Activated CD8-positive, alpha-beta memory T cell treated with anti-CD3 and anti-CD28 coated beads, Interleukin-2, amount 10 ng/mL, durations not matched to agents 7 days and 5 days (primary cell): ENCODE data around the gene AGAP1. TPM values are rescaled to one million over a fixed set of nuclear protein-coding genes. Genes with fewer than 3 reads are reported as not detected.

Source experiments
- ATAC-seq: fragments of 150-1000 bp; cut with Tn5 transposase; one replicate; pipeline ENCODE4 v1.10.0; 2021; ENCODE audit warnings: moderate library complexity
- CTCF ChIA-PET: fragments of 350-600 bp; sonication (Branson Sonifier 250); formaldehyde crosslinking; loops from one replicate; lab custom pipeline; 2021; ENCODE audit warnings: antibody characterized with exemption; lab: Charles Lee
- DNase-seq: peaks from one replicate; pipeline ENCODE4 v3.0.0-alpha.2; 2020
- H3K27ac Mint-ChIP-seq: one replicate; pipeline ENCODE4 v1.8.0; 2021; ENCODE audit warnings: mild to moderate bottlenecking, mixed read lengths
- H3K27me3 Mint-ChIP-seq: one replicate; pipeline ENCODE4 v1.8.0; 2021; ENCODE audit warnings: mixed read lengths
- H3K36me3 Mint-ChIP-seq: one replicate; pipeline ENCODE4 v1.8.0; 2021; ENCODE audit warnings: mild to moderate bottlenecking, mixed read lengths
- H3K4me1 Mint-ChIP-seq: one replicate; pipeline ENCODE4 v1.8.0; 2021; ENCODE audit warnings: mixed read lengths
- H3K4me3 Mint-ChIP-seq: one replicate; pipeline ENCODE4 v1.8.0; 2021; ENCODE audit warnings: mild to moderate bottlenecking, moderate library complexity, mixed read lengths
- H3K9me3 Mint-ChIP-seq: one replicate; pipeline ENCODE4 v1.8.0; 2022; ENCODE audit warnings: low read depth, mixed read lengths
- total RNA-seq, 2 experiments: library from RNA; stranded (reverse); gene quantifications; one replicate each; pipeline ENCODE4 v1.2.3, GENCODE V29; 2021

AGAP1 gene
- total RNA-seq, 2 experiments from 2014 or later: 0.75 to 1.8 TPM

DNA sequence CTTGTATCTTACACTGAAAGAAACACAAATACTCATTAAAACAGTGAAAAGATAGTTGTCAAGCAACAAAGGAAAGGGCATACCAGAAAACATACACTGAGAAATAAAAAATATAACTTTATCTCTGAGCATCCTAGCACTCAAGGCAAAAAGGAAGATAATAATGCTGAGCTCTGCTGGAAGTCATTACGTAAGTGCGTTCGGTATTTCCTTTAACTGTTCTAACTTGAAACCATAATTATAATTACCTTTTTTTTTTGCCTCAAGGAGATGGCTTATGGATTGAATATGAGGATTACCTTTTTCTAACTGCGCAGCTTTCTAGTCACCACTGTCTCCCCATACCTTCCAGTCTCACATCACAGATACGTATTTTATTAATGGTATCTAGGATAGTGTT lies 366.3 kb downstream of the AGAP1 start:
- CTCF ChIA-PET: no interaction called here
- Mint-ChIP-seq H3K27me3 (peaks cover 9% of the 10 kb centered on the region), H3K27ac (no peak overlapping the region), H3K4me3 (no peak overlapping the region), H3K4me1 (no peaks in the 10 kb centered on the region), H3K9me3 (no peaks in the 10 kb centered on the region), H3K36me3 (no peaks in the 10 kb centered on the region)
- ATAC-seq: no peak
- no peak for DNase-seq

DNA sequence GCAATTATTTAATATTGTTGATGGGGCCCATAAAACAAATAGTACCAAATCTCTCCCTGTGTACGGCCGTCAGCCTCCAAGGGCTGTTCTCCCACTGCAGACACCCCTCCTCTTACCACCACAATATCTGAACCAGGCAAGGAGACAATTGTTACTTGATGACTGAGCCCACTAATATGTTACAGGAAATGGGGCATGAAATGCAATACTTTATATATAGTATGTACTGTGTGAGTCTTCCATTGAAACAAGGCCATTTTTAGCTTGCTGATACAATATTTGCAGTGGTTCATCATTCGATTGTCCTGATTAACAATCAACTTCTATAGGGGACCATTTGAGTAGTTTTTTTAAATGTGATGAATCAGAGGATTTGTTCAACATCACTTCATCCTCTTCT lies 367.0 kb downstream of the AGAP1 start:
- no peak for DNase-seq
- Mint-ChIP-seq H3K4me3 (no peak overlapping the region), H3K27ac (no peak overlapping the region), H3K4me1 (no peaks in the 10 kb centered on the region), H3K9me3 (no peaks in the 10 kb centered on the region), H3K36me3 (no peaks in the 10 kb centered on the region), H3K27me3 (peaks cover 11% of the 10 kb centered on the region)
- ATAC-seq: no peak
- CTCF ChIA-PET: no interaction called here

DNA sequence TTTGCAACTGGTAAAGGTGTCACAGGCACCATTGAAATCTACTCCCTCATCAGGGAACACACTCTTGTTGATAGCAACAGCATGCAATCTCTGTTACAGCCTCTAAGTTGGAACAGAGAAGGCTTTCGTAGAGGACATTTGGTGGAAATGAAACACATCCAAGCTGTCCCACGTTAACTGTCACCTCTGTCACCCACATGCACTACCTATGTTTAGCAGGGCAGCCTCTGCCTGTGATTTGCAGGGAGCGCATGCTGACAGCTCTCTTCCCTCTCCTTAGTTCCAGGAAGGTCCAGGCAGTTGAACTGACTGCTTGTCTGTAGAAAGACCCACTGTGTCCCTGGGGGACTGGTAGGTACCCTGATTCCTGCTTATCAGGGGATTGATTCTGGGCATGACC lies 367.5 kb downstream of the AGAP1 start:
- Mint-ChIP-seq H3K27me3 (peaks cover 11% of the 10 kb centered on the region), H3K4me3 (no peak overlapping the region), H3K9me3 (no peaks in the 10 kb centered on the region), H3K36me3 (no peaks in the 10 kb centered on the region), H3K4me1 (no peaks in the 10 kb centered on the region), H3K27ac (no peak overlapping the region)
- CTCF ChIA-PET: no interaction called here
- DNase-seq (no peak), ATAC-seq (no peak)

DNA sequence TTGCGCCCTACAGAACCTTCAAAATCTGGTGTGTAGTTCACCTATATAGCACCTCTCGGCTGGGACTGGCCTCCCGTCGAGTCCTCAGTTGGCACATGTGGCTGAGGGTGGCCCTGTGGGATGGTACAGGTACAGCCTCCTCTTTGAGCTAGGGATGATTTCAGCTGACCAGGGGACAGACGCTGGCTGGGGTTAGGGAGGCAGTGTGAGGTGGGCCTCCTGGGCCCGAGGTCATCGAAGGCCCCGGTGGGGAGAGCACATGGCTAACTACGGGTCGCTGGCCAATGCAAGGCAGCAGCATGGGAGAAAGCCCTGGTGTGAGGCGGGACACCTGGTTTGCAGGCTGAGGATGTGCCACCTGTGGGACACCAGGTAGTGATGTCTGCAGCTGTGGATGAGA lies 369.6 kb downstream of the AGAP1 start:
- Mint-ChIP-seq H3K4me1 (no peaks in the 10 kb centered on the region), H3K4me3 (no peak overlapping the region), H3K27me3 (peaks cover 11% of the 10 kb centered on the region), H3K27ac (no peak overlapping the region), H3K9me3 (no peaks in the 10 kb centered on the region), H3K36me3 (no peaks in the 10 kb centered on the region)
- DNase-seq: no peak
- CTCF ChIA-PET: no interaction called here
- no peak for ATAC-seq

DNA sequence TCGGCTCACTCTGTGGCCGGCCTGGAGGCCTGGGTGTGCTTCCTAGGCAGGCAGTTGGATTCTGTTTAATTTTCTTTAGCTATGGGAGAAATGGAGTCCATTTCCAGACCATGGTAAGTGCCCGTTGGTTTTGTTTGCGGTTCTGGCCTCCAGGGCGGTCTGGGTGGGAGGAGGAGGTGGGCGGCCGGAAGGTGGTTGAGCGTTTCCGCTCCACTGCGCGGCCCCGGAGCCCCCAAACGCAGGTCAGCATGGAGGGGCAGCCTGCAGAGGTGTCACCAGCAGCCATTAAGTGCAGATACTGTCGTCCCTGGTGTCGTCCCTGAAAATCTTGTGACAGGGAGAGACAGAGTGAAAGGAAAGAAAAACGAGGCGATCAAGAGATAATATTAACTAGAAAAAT lies 370.5 kb downstream of the AGAP1 start:
- Mint-ChIP-seq H3K4me3 (no peak overlapping the region), H3K4me1 (no peaks in the 10 kb centered on the region), H3K36me3 (no peaks in the 10 kb centered on the region), H3K27ac (no peak overlapping the region), H3K9me3 (no peaks in the 10 kb centered on the region), H3K27me3 (peaks cover 11% of the 10 kb centered on the region)
- ATAC-seq: no peak
- no peak for DNase-seq
- CTCF ChIA-PET: no interaction called here

DNA sequence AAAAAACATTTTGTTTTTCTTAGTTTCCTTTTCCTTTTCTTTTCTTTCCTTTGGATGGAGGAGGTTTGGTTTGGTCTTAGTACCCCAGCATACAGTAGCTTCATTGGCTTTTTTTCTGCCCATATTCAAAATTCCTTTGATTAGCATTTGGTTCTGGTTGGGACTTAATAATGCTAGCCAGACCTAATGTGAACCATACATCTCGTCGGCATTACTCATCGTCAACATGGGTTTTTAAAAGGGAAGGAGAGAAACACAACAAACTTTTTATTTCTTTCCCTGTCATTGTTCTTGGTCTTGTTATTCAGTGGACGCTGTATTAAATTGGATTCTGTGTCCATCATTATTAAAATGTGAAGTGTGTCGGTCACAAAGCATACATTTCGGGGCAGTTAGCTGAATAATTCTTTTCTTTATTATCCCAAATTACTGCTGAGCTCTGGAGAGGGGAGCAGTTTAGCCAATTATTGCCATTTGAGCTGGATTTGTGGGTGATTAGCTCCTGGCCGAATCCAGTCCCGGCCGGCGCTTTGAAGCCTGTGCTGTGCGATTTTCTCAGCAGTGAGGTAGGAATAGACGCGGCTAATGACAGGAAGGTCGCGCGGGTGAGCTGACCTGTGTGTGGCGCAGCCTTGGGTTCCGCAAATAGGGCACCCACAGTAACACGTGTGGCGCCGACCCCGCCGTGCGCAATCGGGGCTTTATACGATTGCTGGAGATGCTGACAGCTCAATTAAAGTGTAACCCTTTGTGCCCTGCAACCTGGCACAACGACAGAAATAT lies 371.1 kb downstream of the AGAP1 start:
- Mint-ChIP-seq H3K4me1 (no peaks in the 10 kb centered on the region), H3K27ac (no peak overlapping the region), H3K9me3 (no peaks in the 10 kb centered on the region), H3K36me3 (no peaks in the 10 kb centered on the region), H3K4me3 (no peak overlapping the region), H3K27me3 (peaks cover 11% of the 10 kb centered on the region)
- DNase-seq (no peak), ATAC-seq (no peak)
- CTCF ChIA-PET: no interaction called here

DNA sequence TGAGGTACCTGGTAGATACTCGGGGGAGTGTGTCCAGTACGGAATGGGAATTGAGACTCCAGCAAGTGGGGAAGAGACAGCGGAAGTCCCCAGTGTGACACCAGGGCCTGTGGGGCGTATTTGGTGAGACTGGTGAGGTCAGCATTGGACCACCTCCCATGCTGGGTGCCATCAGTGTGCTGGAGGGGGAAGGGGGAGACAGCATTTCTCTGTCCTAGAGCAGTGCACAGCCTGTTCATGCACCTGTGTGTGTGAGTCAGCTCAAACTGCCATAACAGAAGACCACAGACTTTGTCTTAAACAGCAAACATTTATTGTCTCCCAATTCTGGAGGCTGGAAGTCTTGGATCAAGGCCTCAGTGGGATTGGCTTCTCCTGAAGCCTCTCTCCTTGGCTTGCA lies 372.5 kb downstream of the AGAP1 start:
- no peak overlapping the region for H3K27ac Mint-ChIP-seq
- H3K27me3 Mint-ChIP-seq: peaks cover 11% of the 10 kb centered on the region
- CTCF ChIA-PET: no interaction called here
- no peak overlapping the region for H3K4me3 Mint-ChIP-seq
- H3K9me3 Mint-ChIP-seq: no peaks in the 10 kb centered on the region
- ATAC-seq (no peak), DNase-seq (no peak)
- H3K36me3 Mint-ChIP-seq: no peaks in the 10 kb centered on the region
- no peaks in the 10 kb centered on the region for H3K4me1 Mint-ChIP-seq

DNA sequence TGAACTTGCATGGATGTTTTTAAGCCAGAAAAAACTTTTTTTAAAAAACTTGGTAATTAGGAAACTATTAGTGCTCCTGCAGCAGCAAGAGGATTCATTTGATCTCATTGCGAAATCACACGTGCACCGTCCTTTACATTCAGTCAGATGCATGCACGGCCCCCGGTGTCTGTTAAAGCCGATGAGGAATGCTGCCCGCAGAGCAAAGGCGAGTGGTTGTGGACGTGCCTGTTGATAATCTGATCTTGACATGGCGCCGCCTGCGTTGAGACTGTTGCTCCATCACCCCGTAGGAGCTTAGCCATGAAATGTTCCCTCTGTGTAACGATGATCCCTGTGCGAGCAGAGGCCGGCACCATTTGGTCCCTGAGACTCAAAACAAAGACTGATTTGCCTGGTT lies 374.4 kb downstream of the AGAP1 start:
- ATAC-seq: no peak
- H3K27me3 Mint-ChIP-seq: peaks cover 11% of the 10 kb centered on the region
- no peaks in the 10 kb centered on the region for H3K36me3 Mint-ChIP-seq
- H3K4me3 Mint-ChIP-seq: no peak overlapping the region
- no peak overlapping the region for H3K27ac Mint-ChIP-seq
- no peak for DNase-seq
- CTCF ChIA-PET: no interaction called here
- no peaks in the 10 kb centered on the region for H3K4me1 Mint-ChIP-seq
- no peaks in the 10 kb centered on the region for H3K9me3 Mint-ChIP-seq

DNA sequence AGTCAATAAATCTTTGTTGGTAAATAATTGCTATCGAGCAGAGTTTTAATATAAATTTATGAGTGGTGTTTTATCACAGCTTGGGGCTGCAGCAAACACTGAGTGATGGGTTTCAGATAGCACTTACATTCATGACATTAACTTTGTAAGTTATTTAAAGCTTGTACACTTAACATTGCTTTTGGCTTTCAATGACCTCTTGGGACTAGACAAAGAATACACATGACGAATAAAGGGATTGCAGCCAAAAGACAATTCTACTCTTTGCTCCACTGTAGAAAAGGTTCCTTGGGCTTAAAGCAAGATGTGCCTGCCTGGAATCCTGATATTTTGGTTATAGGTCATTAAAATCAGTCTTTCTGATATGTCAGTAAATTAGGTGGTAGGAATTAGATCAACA lies 374.8 kb downstream of the AGAP1 start:
- Mint-ChIP-seq H3K36me3 (no peaks in the 10 kb centered on the region), H3K9me3 (no peaks in the 10 kb centered on the region), H3K4me1 (no peaks in the 10 kb centered on the region), H3K4me3 (no peak overlapping the region), H3K27me3 (peaks cover 10% of the 10 kb centered on the region), H3K27ac (no peak overlapping the region)
- DNase-seq: no peak
- CTCF ChIA-PET: no interaction called here
- ATAC-seq: no peak

DNA sequence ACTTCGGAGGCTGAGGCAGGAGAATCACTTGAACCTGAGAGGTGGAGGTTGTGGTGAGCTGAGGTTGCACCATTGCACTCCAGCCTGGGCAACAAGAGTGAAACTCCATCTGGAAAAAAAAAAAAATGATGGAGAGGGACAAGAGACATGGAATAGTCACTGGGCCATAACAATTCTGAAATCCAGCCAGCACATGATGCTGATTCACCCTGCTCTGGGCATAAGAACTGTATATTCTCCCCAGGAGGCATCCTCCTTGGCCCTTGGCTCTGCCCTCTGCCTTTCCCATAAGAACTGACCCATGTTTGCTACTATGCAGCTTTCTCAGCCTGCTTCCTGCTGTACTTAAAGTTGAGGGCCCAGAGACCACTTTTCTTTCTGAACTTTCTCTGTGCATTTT lies 376.7 kb downstream of the AGAP1 start:
- Mint-ChIP-seq H3K4me3 (no peak overlapping the region), H3K4me1 (no peaks in the 10 kb centered on the region), H3K36me3 (no peaks in the 10 kb centered on the region), H3K27ac (no peak overlapping the region), H3K27me3 (no peaks in the 10 kb centered on the region), H3K9me3 (no peaks in the 10 kb centered on the region)
- CTCF ChIA-PET: no interaction called here
- ATAC-seq (no peak), DNase-seq (no peak)

DNA sequence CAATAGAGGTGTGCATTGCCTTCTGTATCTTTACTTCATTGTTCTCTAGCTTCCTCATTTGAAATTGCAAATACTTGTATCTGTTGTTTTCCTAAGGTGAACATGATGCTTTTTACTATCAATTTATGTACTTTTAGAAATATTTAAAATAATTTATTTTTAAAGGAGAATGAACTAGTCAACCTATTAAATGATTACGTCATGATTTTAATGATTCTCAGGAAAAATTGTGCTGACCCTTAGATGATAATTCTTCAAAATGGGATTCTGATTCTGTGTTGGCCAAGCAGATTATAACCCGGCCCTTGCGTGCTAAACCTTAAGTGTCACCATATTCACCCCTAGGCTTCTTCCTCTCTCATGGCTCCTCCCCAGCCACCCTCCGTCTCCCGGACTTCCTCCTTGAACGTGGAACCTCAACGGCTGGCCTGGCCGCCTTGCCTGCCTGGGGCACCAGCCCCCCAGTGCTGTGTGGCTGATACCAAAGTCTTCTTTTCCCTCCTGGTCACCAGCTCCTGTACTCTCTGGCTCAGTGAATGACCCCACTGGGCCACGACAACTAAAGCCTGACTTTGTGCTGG lies 382.3 kb downstream of the AGAP1 start:
- no peaks in the 10 kb centered on the region for H3K36me3 Mint-ChIP-seq
- no peak overlapping the region for H3K4me3 Mint-ChIP-seq
- no peaks in the 10 kb centered on the region for H3K27me3 Mint-ChIP-seq
- no peak for DNase-seq
- no peaks in the 10 kb centered on the region for H3K4me1 Mint-ChIP-seq
- no peak for ATAC-seq
- CTCF ChIA-PET: no interaction called here
- H3K9me3 Mint-ChIP-seq: no peaks in the 10 kb centered on the region
- H3K27ac Mint-ChIP-seq: no peak overlapping the region

DNA sequence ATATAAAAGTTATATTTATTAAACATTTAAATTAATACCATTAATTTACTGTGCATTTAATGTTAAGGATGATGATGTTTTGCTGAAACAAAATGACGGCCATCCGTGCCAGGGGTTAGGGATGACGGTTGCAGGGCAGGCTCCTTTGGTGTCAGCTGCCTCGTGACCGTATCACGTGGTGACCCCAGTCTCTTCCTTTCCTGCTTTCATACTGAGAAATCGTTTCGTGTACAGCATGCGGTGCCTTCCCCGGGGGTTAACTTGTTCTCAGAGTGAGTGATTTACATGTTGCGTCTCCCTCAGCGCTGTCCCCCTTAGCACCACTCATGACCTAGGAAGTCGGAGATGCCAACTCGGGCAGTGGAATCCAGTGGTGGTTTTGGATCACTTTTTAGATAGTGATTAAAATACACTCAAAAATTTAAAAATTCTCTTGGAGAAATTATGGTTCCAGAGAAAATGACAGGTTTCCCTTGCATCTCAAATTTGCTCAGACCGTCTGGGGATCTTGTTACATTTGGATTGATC lies 383.5 kb downstream of the AGAP1 start:
- H3K27ac Mint-ChIP-seq: no peak overlapping the region
- H3K36me3 Mint-ChIP-seq: no peaks in the 10 kb centered on the region
- CTCF ChIA-PET: no interaction called here
- H3K4me3 Mint-ChIP-seq: no peak overlapping the region
- no peaks in the 10 kb centered on the region for H3K9me3 Mint-ChIP-seq
- ATAC-seq (no peak), DNase-seq (no peak)
- H3K4me1 Mint-ChIP-seq: no peaks in the 10 kb centered on the region
- no peaks in the 10 kb centered on the region for H3K27me3 Mint-ChIP-seq

DNA sequence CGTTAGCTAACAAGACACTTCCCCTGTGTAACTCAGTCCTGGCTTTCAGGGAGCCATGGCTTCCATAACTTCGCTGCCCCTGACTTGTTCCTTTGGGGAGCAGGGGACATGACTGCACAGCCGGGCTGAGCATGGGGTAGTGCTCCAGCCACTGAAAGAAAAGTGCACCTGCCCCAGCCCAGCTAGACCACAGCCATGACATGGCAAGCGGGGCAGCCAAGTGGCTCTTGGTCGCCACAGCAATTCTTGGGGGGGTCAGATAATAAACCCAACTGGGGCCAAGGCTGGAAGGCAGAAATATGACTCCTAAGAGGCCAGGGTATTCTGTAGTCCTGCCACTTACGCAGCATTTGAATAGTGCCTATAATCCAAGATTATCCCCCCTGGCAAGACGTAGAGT lies 385.3 kb downstream of the AGAP1 start:
- H3K4me3 Mint-ChIP-seq: no peak overlapping the region
- no peaks in the 10 kb centered on the region for H3K9me3 Mint-ChIP-seq
- no peak for ATAC-seq
- no peaks in the 10 kb centered on the region for H3K4me1 Mint-ChIP-seq
- no peaks in the 10 kb centered on the region for H3K36me3 Mint-ChIP-seq
- H3K27ac Mint-ChIP-seq: no peak overlapping the region
- no peak for DNase-seq
- no peaks in the 10 kb centered on the region for H3K27me3 Mint-ChIP-seq
- CTCF ChIA-PET: no interaction called here

DNA sequence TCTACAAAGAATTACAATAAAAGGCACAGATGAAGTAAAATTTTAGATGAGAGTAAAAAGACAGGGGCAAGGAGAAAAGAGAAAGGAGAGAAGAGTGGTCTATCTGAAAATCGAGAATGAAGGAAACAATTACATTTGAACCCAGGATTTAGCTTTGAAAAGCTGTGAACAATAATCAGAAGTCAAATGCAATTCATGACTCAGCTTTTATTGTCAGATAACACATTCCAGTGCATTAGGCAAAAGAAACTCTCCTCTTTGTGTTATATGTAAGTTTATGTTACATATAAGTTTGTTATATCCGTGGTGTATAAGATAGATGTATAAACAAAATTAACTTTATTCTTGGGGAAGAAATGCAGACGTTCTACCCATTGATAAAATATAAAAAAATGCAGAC lies 389.8 kb downstream of the AGAP1 start:
- ATAC-seq (no peak), DNase-seq (no peak)
- H3K36me3 Mint-ChIP-seq: no peaks in the 10 kb centered on the region
- H3K9me3 Mint-ChIP-seq: no peaks in the 10 kb centered on the region
- no peak overlapping the region for H3K27ac Mint-ChIP-seq
- no peaks in the 10 kb centered on the region for H3K27me3 Mint-ChIP-seq
- CTCF ChIA-PET: no interaction called here
- no peaks in the 10 kb centered on the region for H3K4me1 Mint-ChIP-seq
- no peak overlapping the region for H3K4me3 Mint-ChIP-seq
